Thymus (tissue), 11 donors: ENCODE measurements around the gene PTCD1. TPM values are rescaled to one million over a fixed set of nuclear protein-coding genes. Genes with fewer than 3 reads are reported as not detected.

ENCODE experiments used
- DNase-seq, 9 donors: peaks; one replicate each; pipeline ENCODE4 v3.0.0-alpha.2; 2013; ENCODE audit warnings: low spot score in 9 of 9, low read depth in 6 of 9, missing footprints in 1 of 9
- H3K27ac ChIP-seq, 2 donors: one replicate each; pipeline ENCODE4 v1.5.1; 2013; ENCODE audit warnings: control low read depth in 1 of 2, low read depth in 1 of 2, low read length in 1 of 2, mild to moderate bottlenecking in 1 of 2, moderate library complexity in 1 of 2
- H3K27me3 ChIP-seq, 2 donors: one replicate each; pipeline ENCODE4 v1.5.1; 2013; ENCODE audit warnings: low read length in 1 of 2; ENCODE audit not compliant: control insufficient read depth in 2 of 2, insufficient read depth in 1 of 2
- H3K36me3 ChIP-seq, 2 donors: one replicate each; pipeline ENCODE4 v1.5.1; 2013; ENCODE audit warnings: low read length in 1 of 2, mild to moderate bottlenecking in 1 of 2, moderate library complexity in 1 of 2; ENCODE audit not compliant: control insufficient read depth in 2 of 2, insufficient read depth in 2 of 2
- H3K4me1 ChIP-seq, 2 donors: one replicate each; pipeline ENCODE4 v1.5.1; 2013; ENCODE audit warnings: low read length in 2 of 2; ENCODE audit not compliant: control insufficient read depth in 2 of 2, insufficient read depth in 2 of 2
- H3K4me3 ChIP-seq, 2 donors: one replicate each; pipeline ENCODE4 v1.5.1; 2013; ENCODE audit warnings: low read length in 2 of 2, control low read depth in 1 of 2, mild to moderate bottlenecking in 1 of 2
- H3K9me3 ChIP-seq, 2 donors: one replicate each; pipeline ENCODE4 v1.5.1; 2013; ENCODE audit warnings: low read length in 1 of 2, mild to moderate bottlenecking in 1 of 2; ENCODE audit not compliant: control insufficient read depth in 2 of 2, insufficient read depth in 1 of 2
- WGBS: extraction: QIAGEN DNeasy Blood & Tissue Kit; methylation state at CpG from one replicate; pipeline ENCODE4 v1.1.7; 2013; 5-methylcytosine and 5-hydroxymethylcytosine counted together
- polyA plus RNA-seq: library from polyadenylated mRNA; stranded (reverse); fragments of 200-250 nt; gene quantifications from one replicate; pipeline ENCODE4 v1.2.3, GENCODE V29; 2013
- total RNA-seq: library from RNA; stranded (reverse); fragments of 120-200 nt; gene quantifications from one replicate; pipeline ENCODE4 v1.2.4, GENCODE V29; 2013
- donor health status: healthy.

The PTCD1 gene
- total and polyA plus RNA-seq, 2 donors: 2.8 TPM

DNA sequence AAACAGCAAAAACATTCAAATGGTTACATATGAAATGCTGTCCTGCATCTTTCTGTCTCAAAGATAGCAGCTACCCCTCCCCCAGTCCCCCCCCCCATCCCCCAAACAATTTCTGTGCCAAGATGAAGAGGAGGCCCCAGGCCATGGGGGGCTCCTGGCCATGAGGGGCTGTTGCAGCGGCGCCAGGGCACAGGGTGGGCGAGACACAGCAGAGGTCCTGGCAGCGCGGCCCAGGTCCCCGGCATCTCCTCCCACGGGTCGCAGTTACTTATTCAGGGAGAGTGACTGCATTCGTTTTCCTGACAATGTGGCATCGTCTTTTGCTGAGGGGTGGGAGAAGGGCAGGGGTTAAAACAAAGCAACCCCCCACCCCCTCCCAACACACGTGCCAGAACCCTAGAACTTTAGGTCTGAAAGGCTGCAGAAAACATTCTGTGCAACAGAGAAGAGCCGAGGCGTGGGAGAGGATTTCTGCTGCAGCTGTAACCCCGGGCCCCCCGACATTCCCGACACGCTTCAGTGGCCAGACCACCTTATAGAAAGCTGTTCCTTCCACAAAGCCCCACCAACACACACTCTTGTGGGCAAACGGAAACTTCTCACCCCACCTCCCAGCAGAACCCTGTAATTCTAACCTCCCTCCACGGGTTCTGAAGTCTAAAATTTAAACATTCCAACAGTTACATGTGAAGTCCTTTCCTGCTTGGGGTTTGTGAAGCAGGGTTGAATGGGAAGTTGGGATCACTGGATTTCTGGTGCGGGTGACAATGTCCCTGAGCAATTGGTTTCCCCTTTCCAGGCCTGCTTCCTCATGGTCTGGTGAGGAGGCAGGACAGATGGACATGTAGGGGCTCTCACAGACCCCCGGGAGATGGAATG is 41.9 kb downstream of the PTCD1 start:
- Histone ChIP-seq H3K36me3 (peaks cover 79 to 85% of the 10 kb centered on the region in 2 donors), H3K27ac (no peak overlapping the region), H3K4me1 (peaks cover 6 to 16% of the 10 kb centered on the region in 2 donors), H3K9me3 (no peaks in the 10 kb centered on the region), H3K4me3 (no peak overlapping the region), H3K27me3 (no peaks in the 10 kb centered on the region)
- DNase-seq: no peak
- WGBS: 95% methylated on average over 21 of the region's 21 CpGs

DNA sequence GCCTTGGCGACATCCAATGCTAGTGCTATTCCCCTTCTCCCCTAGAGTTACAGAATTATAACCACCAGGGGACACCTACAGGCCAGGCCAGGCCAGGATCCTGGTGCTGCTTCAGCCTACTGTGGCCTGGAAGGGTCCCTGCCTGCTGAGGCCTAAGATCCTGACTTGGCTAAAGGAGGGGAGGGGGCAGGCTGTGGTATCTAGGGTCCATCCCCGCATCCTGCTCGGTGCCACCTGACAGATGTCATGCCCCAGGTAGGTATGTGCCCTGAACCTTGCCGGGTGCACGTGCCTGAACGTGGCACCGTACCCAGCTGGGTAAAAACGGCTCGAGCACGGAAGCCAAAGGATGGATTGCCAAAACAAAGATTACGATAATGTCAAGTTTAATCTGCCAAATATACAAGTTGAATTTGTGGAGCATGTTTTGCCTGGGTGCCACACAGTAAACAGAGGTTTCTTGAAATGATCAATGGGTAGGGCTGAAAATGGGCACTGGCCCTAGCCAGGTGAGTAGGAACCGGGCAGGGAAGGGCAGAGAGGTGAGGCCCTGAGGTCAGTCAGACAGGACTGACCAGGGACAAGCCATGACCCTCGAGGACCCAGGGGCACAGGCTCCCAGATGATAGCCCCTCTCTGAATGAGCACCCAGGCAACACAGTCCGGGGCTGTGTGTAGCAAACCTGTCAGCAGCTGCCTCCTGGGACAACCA is 42.8 kb downstream of the PTCD1 start:
- 97% methylated on average over 14 of the region's 14 CpGs for WGBS
- H3K36me3 ChIP-seq: peaks cover 80 to 88% of the 10 kb centered on the region in 2 donors
- peaks cover 6 to 16% of the 10 kb centered on the region in 2 donors for H3K4me1 ChIP-seq
- no peaks in the 10 kb centered on the region for H3K9me3 ChIP-seq
- no peak overlapping the region for H3K4me3 ChIP-seq
- no peaks in the 10 kb centered on the region for H3K27me3 ChIP-seq
- DNase-seq: no peak
- H3K27ac ChIP-seq: no peak overlapping the region

DNA sequence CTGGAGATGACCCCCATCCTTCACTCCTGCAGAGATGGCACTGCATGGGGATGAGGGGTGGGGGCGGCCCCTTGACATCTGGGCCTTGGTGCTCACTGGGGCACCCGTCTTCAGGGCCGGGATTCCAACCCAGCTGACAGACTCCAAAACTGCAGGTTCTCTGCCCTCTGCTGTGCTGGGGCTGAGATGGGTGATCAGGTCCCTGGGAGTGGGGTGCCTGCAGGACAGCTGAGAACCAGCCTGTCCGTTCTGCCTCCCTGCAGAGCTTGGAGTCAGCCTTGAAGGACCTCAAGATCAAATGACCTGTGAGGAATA is 44.5 kb downstream of the PTCD1 start:
- Histone ChIP-seq H3K27ac (no peak overlapping the region), H3K27me3 (no peaks in the 10 kb centered on the region), H3K36me3 (peaks cover 79 to 88% of the 10 kb centered on the region in 2 donors), H3K9me3 (no peaks in the 10 kb centered on the region), H3K4me1 (peaks cover 6 to 16% of the 10 kb centered on the region in 2 donors), H3K4me3 (no peak overlapping the region)
- 95% methylated on average over 4 of the region's 4 CpGs for WGBS
- DNase-seq: no peak

DNA sequence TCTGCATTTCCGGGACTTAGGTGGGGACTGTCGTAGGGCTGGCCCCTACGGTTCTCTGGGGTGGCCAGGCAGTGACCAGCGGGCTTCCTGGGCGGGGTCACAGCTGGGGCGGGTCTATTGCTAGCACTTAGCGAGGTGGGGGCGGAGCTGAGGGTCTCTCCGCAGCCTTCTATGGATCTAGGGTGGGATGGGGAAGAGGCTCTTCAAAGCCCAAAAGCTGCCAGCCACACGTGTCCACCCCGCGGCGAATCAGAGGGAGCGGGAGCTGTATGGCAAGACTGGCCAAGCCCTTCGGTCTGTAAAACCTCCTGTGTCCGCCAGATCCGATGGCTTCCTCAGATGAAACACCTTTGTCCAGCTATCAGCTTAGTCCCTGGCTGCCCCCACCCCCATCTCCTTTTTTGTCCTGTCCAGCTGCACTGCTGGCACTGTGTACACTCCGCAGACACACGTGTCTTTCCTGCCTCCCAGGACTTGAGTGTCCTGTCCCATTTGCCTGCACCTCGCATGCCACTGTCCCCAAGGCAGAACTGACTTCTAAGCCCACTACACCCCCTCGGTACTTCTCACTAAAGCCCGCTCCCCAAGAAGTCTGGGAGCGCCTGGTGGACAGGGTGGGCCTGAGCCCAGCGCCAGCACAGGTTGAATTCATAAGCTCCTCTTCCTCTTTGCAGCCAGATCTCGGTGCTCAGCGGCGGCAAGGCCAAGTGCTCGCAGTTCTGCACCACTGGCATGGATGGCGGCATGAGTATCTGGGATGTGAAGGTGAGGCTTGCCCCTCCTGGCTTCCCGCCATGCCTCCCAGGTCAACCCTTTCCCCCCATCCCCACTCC is 45.0 kb downstream of the PTCD1 start:
- Histone ChIP-seq H3K4me1 (peaks cover 6 to 16% of the 10 kb centered on the region in 2 donors), H3K4me3 (peak overlapping the region; percentile 52 to 55), H3K9me3 (no peaks in the 10 kb centered on the region), H3K27me3 (no peaks in the 10 kb centered on the region), H3K36me3 (peaks cover 74 to 85% of the 10 kb centered on the region in 2 donors), H3K27ac (no peak overlapping the region)
- WGBS: 81% methylated on average over 30 of the region's 30 CpGs
- no peak for DNase-seq

DNA sequence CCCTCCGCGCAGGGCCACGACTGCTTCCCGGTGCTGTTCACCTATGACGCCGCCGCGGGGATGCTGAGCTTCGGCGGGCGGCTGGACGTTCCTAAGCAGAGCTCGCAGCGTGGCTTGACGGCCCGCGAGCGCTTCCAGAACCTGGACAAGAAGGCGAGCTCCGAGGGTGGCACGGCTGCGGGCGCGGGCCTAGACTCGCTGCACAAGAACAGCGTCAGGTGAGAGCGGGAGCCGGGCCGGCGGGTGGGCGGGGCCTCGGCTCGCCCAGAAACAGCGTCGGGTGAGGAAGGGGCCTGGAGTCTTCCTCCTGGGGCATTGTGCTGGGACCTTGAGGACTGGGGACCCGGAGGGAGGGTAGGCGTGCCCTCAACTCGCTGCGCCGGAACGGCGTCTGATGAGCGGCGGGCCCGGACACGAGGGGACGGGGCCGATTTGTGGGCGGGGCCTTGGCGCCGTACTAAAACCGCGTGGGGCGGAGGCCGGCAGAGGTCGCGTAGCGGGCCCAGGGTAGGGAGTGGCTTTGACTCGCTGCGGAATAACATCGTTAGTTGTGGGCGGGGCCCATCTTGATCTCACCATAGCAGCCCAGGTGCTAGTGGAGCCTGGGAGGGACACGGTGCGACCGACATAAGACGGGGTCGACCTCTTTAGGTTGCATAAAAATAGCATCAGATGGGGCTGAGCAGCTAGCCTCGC is 45.8 kb downstream of the PTCD1 start:
- 35% methylated on average over 68 of the region's 68 CpGs for WGBS
- Histone ChIP-seq H3K27me3 (no peaks in the 10 kb centered on the region), H3K4me1 (peaks cover 6 to 16% of the 10 kb centered on the region in 2 donors), H3K4me3 (peak overlapping the region; percentile 52 to 55), H3K36me3 (peaks cover 79 to 85% of the 10 kb centered on the region in 2 donors), H3K27ac (peak overlapping the region in 1 of 2 donors; percentile 46), H3K9me3 (no peaks in the 10 kb centered on the region)
- peak in 3 of 9 donors; percentile 54 to 81 (median 68) for DNase-seq

DNA sequence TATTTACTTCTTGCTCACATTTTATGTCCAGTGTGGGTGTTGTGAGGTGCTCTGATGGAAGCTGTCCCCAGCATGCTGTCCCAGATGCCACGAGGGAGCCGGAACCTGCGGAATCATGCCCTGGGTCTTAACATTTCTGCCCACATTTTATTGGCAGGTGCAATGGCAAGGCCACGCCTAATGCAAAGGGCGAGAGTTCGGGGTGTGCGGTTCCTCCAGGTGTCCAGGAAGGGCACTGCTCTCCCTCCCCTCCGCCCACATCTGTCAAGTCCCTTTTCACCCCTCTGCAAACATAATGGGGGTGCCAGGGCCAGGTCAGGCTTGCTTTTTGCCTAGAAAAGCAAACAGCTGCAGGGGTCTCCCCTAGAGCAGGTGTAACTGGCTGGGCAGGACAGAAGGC is 46.6 kb downstream of the PTCD1 start:
- Histone ChIP-seq H3K27me3 (no peaks in the 10 kb centered on the region), H3K4me1 (peaks cover 6 to 16% of the 10 kb centered on the region in 2 donors), H3K27ac (no peak overlapping the region), H3K9me3 (no peaks in the 10 kb centered on the region), H3K4me3 (no peak overlapping the region), H3K36me3 (peaks cover 77 to 85% of the 10 kb centered on the region in 2 donors)
- DNase-seq: no peak
- 93% methylated on average over 8 of the region's 8 CpGs for WGBS

DNA sequence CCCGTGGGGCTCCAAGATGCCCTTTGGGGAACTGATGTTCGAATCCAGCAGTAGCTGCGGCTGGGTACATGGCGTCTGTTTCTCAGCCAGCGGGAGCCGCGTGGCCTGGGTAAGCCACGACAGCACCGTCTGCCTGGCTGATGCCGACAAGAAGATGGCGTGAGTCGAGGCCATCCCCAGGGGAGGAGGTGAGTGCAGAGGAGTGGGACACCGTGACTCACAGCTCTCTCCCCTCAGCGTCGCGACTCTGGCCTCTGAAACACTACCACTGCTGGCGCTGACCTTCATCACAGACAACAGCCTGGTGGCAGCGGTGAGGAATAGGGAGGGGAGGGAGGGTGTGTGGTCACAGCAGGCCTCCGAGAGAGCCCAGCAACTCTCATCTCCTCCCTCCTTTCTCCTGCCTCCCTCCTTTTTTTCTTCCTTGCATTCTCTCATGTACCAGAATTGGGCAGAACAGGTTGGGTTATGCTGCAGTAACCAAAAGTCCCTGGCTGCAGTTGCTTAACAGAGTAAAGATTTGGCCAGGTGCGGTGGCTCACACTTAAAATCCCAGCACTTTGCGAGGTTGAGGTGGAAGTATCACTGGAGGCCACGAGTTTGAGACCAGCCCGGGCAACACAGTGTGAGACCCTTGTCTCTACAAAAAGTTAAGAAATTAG is 47.5 kb downstream of the PTCD1 start:
- peaks cover 6 to 16% of the 10 kb centered on the region in 2 donors for H3K4me1 ChIP-seq
- H3K9me3 ChIP-seq: no peaks in the 10 kb centered on the region
- DNase-seq: no peak
- H3K4me3 ChIP-seq: no peak overlapping the region
- H3K27me3 ChIP-seq: no peaks in the 10 kb centered on the region
- 97% methylated on average over 23 of the region's 23 CpGs for WGBS
- H3K36me3 ChIP-seq: peaks cover 80 to 87% of the 10 kb centered on the region in 2 donors
- H3K27ac ChIP-seq: no peak overlapping the region

DNA sequence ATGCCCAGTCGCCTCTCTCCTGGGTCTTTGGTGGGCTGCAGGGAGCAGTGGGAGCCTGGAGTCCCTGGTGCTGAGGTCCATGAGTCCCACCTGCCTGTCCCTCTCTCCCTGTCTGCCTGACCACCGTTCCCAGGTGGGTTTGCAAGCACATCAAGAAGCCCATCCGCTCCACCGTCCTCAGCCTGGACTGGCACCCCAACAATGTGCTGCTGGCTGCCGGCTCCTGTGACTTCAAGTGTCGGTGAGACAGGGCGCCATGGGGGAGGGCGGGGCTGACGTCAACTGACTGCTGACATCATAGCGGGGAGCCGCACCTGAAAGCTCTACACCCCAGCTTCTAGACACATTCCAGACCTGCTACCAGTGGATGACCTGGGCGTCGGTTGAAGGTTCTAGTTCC is 48.8 kb downstream of the PTCD1 start:
- Histone ChIP-seq H3K36me3 (peaks cover 68 to 80% of the 10 kb centered on the region in 2 donors), H3K27ac (no peak overlapping the region), H3K27me3 (no peaks in the 10 kb centered on the region), H3K4me3 (no peak overlapping the region), H3K4me1 (peaks cover 6 to 16% of the 10 kb centered on the region in 2 donors), H3K9me3 (no peaks in the 10 kb centered on the region)
- no peak for DNase-seq
- WGBS: 97% methylated on average over 13 of the region's 13 CpGs
